ENCODE data around the gene TMTC1.
"Not testable (repeated sequence)": the region's sequence is repeated elsewhere in the genome, so short reads cannot be mapped to it uniquely, and the experiment has no call there.

Gene TMTC1

DNA sequence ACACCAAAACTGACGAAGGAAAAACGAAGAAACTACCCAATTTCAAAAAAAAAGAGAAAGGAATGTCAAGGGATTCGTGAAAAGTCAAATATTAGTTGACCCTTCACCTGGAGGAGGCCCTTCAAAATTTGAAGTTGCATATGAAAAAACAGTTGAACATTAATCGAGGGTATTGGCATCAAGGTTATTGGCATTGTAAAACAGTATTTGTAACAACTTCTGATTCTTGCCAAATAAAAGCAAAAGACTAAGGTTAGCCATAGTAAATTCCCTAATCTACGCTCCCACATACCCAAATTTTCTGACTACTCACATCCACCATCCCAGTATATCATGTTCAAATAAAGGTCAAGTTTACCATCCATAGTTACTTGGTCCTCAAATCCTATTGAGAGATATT, 118.6 kb downstream of the TMTC1 start:
- no peak for DNase-seq (ENCODE audit: low spot score)

DNA sequence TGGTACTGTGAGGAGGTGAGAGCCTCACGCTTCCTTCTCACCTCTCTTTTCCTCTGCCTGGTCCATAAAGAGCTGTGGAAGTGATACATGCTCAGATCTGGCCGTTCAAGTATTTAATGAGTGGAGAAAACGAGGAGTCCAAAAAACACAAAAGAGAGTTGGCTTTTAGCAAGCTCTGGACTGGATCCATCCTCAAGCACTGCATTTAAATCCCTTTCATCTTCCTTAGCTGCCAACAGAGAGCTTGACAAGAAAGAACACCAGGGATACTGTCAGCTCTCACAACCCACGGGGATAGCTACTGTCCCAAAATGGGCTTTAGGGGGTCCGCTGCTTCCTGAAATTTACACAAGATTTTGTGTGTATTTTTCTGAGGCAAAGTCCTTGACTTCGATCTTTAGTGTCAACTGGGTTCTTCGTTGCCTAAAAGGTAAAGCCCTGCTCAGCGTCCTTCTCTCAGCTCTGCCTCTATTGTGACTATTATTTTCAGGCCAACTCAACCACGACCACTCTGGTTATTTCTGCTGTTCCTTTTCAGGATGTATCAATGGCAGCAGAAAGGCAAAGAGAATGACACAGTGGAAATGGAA, 120.9 kb downstream of the TMTC1 start:
- DNase-seq (ENCODE audit: low spot score) = no peak

- no peak for DNase-seq (ENCODE audit: low spot score)
Observed at GRCh38 chr12:29660847-29661246, 122.9 kb downstream of the TMTC1 start.

GRCh38 chr12:29656762-29657538, 126.8 kb downstream of the TMTC1 start:
- no peak for DNase-seq (ENCODE audit: low spot score)

- no peak for DNase-seq (ENCODE audit: low spot score)
Observed at GRCh38 chr12:29655861-29656260, 127.9 kb downstream of the TMTC1 start.

- DNase-seq (ENCODE audit: low spot score) = no peak
Observed at GRCh38 chr12:29653286-29653685, 130.5 kb downstream of the TMTC1 start.

DNA sequence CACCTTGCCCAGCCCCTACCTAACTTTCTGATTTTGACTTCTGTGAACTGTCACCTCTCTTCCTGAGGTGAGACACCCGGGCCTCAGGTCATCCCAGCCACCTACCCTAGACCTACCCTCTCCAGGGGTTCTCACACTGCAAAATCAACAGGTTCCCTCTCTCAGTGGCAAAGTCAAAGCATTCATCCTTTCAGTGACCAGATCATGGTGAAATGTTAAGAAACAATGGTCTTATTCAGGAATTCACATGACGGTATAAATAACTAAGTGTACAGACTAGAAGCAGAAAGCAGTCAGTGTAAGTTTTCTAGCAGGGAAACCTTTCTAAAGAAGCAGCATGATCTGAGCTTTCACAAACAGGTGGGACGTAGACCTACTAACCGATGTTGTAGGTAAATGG, 133.4 kb downstream of the TMTC1 start:
- DNase-seq (ENCODE audit: low spot score) = no peak

DNA sequence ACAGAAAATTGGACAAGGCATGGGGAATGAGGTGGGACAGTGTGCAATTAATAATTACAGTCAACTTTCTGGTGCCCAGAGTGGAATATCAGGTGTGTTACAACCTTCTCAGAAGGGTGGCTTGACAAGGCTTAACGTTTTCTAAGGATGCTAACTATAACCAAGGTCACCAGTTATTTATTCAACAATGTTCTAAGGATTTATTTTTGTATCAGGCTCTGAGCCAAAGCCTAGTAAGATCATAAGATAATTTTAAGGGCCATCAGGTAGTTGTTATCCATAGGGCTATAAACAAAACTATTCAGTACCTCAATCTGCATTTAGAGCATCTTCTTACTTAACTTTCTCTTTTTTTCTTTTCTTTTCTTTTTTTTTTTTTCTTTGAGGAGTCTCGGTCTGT, 134.0 kb downstream of the TMTC1 start:
- no peak for DNase-seq (ENCODE audit: low spot score)

- DNase-seq (ENCODE audit: low spot score) = no peak
Observed at GRCh38 chr12:29644536-29645162, 139.1 kb downstream of the TMTC1 start.

GRCh38 chr12:29640589-29641345, 143.0 kb downstream of the TMTC1 start:
- no peak for DNase-seq (ENCODE audit: low spot score)

GRCh38 chr12:29639893-29640495, 143.7 kb downstream of the TMTC1 start:
- DNase-seq (ENCODE audit: low spot score) = no peak

DNA sequence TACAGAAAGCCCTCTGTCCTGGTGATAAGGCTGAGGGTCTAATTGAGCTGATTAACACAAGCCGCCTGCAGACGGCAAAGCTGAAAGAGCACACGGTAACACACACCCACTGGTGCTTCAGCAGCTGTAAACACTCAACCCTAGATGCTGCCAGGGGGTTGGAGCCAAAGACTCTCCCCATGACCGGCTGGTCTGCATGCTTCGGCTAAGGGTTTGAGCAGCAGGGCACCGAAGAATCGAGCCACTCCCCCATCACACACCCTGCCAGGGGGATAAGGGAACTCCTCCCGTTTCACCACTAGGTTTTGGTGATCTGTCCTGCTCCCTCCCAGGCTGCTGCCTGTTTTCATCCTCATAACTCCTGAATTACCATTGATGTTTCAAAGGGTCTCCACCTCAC, 145.2 kb downstream of the TMTC1 start:
- DNase-seq (ENCODE audit: low spot score) = no peak

DNA sequence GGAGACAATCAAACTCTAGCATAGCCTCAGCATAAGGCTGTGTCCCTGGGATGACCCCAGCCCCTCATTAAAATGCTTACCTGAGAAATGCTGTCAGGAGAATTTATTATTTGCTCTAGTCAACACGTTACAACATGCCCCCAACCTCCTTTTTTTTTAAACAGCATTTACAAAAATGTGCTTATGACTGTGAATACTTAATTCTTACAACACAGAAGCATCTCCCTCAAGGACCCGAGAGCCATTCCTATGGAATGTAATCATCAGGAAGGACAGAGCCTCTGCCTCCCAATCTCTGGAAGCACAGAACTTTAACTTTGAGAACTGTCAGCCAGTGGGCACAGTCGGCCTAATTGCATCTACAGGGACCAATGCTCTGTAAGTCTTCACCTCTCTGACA, 149.7 kb downstream of the TMTC1 start:
- peak; percentile 14 for DNase-seq (ENCODE audit: low spot score)

DNA sequence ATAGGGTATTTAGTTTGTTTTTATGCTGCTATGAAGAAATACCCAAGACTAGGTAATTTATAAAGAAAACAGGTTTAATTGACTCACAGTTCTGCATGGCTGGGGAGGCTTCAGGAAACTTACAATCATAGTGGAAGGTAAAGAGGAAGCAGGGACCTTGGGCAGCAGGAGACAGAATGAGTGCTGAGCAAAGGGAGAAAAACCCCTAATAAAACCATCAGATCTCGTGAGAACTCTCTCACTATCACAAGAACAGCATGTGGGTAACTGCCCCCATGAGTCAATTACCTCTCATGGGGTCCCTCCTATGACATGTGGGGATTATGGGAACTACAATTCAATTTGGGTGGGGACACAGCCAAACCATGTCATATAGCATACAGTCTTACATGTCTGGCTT, 153.6 kb downstream of the TMTC1 start:
- DNase-seq (ENCODE audit: low spot score) = not testable (repeated sequence)

- no peak for DNase-seq (ENCODE audit: low spot score)
Observed at GRCh38 chr12:29627221-29627620, 156.5 kb downstream of the TMTC1 start.

- DNase-seq (ENCODE audit: low spot score) = no peak
Observed at GRCh38 chr12:29625359-29625953, 158.3 kb downstream of the TMTC1 start.

DNA sequence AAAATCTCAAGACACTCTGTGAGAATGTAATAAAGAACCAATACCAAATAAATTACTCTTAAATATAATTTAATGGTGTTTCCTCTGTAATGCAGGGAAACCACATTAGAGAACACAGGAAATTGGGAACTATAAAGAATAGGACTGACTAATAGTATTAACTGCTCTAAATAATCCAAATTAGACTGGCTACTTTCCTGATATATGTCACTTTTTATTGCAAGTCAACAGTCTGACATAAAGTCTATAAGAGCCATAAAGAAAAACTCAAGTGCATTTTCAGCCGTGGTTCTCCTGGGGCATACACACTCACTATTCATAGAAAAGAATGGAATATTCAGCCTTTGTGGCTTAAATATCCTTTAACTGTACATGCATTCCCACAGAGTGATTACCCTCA, 161.5 kb downstream of the TMTC1 start:
- no peak for DNase-seq (ENCODE audit: low spot score)

GRCh38 chr12:29620030-29620429, 163.7 kb downstream of the TMTC1 start:
- no peak for DNase-seq (ENCODE audit: low spot score)

DNA sequence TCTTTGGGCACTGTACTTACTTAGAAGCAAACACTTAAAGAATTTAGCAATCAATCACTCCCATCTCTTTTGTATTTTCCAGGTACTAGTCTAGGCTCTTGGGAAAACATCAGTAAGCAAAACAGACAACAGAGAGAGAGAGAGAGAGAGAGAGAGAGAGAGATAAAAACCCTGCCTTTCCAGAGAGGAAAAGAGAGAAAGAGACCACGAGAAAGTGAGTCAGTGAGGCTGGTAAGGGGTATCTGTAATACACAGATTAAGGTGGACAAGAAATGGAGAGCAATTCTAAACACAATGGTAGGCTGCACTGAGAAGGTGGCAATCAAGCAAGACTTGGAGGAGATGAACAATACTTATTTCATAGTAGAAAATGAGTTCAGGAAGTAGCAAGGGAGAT, 166.3 kb downstream of the TMTC1 start:
- DNase-seq (ENCODE audit: low spot score) = no peak

DNA sequence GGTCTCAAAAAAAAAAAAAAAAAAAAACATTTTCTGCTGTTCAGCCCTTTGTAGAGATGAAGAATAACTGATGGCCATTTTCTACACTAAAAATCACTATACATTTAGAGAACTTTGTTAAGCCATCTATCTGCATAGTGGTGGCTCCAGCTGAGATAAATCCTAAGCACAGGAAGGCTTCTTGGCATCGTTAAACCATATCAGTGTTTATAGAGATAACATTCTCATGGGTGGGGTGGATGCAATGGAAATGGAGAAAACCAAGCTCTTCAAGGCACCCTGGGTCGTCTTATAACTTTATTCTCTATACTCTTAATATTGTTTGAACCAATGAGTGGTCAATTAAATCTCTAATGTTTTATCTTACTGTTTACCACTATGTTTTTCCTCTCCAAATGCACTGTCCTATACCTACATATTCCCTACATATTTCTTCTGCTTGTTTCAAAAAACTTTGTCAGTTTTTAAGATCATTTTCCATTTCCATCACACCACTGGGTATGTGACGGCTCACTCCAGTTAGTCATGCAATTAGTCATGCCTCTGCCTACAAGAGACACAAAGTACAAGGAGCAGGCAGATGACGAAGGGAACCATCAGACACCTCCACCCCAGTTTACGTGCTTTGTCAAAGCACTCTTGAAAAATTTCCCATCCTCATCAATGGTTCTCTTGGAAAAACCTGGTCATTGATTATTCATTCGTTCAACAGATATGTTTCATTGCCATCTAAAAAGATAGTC, 166.9 kb downstream of the TMTC1 start:
- peak; percentile 39 for DNase-seq (ENCODE audit: low spot score)

GRCh38 chr12:29614694-29615325, 168.9 kb downstream of the TMTC1 start:
- DNase-seq (ENCODE audit: low spot score) = peak; percentile 11

All from AG20443 (cell line).